ENCODE data around the gene PRKN.

The PRKN gene

GRCh38 chr6:161366301-161366923, 1361.2 kb downstream of the PRKN start:
- TF ChIP-seq CTCF (conservative IDR thresholded peaks at IDR 0.05) (no peak), ZFX (IDR thresholded peaks at IDR 0.05) (no peak)
- no peak overlapping the region for H3K27ac ChIP-seq

GRCh38 chr6:161365633-161366032, 1361.9 kb downstream of the PRKN start:
- no peak for TF ChIP-seq CTCF (conservative IDR thresholded peaks at IDR 0.05)
- TF ChIP-seq ZFX (IDR thresholded peaks at IDR 0.05) = no peak
- no peak overlapping the region for H3K27ac ChIP-seq

- H3K27ac ChIP-seq = no peak overlapping the region
- no peak for TF ChIP-seq CTCF (conservative IDR thresholded peaks at IDR 0.05)
- no peak for TF ChIP-seq ZFX (IDR thresholded peaks at IDR 0.05)
These were observed 1364.3 kb downstream of the PRKN start for GRCh38 chr6:161363286-161363685.

- no peak overlapping the region for H3K27ac ChIP-seq
- no peak for TF ChIP-seq ZFX (IDR thresholded peaks at IDR 0.05)
- TF ChIP-seq CTCF (conservative IDR thresholded peaks at IDR 0.05) = no peak
These were observed 1365.3 kb downstream of the PRKN start for GRCh38 chr6:161362266-161362665.

- H3K27ac ChIP-seq = no peak overlapping the region
- TF ChIP-seq CTCF (conservative IDR thresholded peaks at IDR 0.05) = no peak
- no peak for TF ChIP-seq ZFX (IDR thresholded peaks at IDR 0.05)
These were observed 1366.0 kb downstream of the PRKN start for GRCh38 chr6:161361529-161361928.

GRCh38 chr6:161360520-161360919, 1367.0 kb downstream of the PRKN start:
- no peak overlapping the region for H3K27ac ChIP-seq

GRCh38 chr6:161359618-161359945, 1368.0 kb downstream of the PRKN start:
- TF ChIP-seq ZFX (IDR thresholded peaks at IDR 0.05) (no peak), CTCF (conservative IDR thresholded peaks at IDR 0.05) (no peak)
- no peak overlapping the region for H3K27ac ChIP-seq

More at GRCh38 chr6:161360520-161360919, 1367.0 kb downstream of the PRKN start:
- no peak for TF ChIP-seq ZFX (IDR thresholded peaks at IDR 0.05)
- TF ChIP-seq CTCF (conservative IDR thresholded peaks at IDR 0.05) = no peak

Measured in C4-2B (cell line).